ENCODE results near the gene EIF4E3.

DNA sequence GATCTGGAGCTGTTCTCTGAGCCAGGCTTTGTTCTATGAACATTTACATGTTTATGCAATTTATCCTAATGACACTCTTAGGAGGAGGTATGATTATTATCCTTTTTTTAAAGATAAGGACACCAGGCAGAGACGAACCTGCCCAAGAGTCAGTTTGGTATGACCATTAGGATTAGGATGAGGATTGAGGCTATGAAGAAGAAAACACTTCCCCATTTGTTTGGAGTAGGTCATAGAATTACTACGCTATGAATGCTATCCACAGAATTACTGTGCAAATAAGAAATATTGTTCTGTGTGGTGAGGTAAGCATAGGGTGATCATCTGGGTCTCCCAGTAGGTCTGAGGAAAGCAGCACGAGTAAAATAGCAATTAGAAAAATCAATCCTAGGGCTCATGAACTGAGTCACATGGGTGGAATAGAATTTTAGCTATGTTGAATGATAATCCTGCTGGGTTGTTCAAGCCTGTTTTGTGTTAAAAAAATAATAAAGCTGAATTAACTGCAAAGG is 23.9 kb downstream of the EIF4E3 start:
- TF ChIP-seq, protein P1, sequence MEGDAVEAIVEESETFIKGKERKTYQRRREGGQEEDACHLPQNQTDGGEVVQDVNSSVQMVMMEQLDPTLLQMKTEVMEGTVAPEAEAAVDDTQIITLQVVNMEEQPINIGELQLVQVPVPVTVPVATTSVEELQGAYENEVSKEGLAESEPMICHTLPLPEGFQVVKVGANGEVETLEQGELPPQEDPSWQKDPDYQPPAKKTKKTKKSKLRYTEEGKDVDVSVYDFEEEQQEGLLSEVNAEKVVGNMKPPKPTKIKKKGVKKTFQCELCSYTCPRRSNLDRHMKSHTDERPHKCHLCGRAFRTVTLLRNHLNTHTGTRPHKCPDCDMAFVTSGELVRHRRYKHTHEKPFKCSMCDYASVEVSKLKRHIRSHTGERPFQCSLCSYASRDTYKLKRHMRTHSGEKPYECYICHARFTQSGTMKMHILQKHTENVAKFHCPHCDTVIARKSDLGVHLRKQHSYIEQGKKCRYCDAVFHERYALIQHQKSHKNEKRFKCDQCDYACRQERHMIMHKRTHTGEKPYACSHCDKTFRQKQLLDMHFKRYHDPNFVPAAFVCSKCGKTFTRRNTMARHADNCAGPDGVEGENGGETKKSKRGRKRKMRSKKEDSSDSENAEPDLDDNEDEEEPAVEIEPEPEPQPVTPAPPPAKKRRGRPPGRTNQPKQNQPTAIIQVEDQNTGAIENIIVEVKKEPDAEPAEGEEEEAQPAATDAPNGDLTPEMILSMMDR (IDR thresholded peaks at IDR 0.05), result no peak
- no peak for TF ChIP-seq EZH2 (IDR thresholded peaks at IDR 0.05; ENCODE audit: borderline replicate concordance, insufficient read depth, low read depth, low read length, poor library complexity, severe bottlenecking)

Measured in B cell (primary cell).